CD4-positive, alpha-beta T cell treated with Interleukin-4 for 4 hours (primary cell): ENCODE measurements around the gene UCN.
"Not testable (repeated sequence)": the region's sequence is repeated elsewhere in the genome, so short reads cannot be mapped to it uniquely, and the experiment has no call there.

Experiments used
- DNase-seq: peaks from one replicate; pipeline ENCODE4 v3.0.0-alpha.2; 2020

UCN gene

GRCh38 chr2:27313882-27314645 lies 5.8 kb upstream of the UCN start:
- DNase-seq: no peak

DNA sequence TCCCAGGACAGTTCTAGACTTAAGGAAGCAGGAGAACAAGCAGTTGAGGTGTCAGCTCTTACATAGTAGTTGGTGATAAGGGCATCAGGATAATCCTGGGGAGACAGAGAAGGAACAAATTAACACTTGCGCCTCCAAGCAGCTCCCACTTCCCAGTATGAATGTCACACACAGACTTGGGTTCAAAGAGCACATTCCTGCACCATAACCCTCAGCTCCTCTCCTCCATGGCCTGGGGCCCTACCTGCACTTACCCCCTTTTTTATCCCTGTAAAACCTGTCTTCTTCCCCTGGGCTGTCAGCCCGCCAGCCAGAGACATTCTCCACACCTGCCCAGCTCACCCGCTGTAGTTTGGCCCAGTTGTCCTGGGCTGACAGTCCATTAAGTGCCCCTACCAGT lies 3.9 kb upstream of the UCN start:
- DNase-seq: no peak

- no peak for DNase-seq
Measured at GRCh38 chr2:27309651-27310050, 1.4 kb upstream of the UCN start.

GRCh38 chr2:27307545-27308358 lies 493 bp downstream of the UCN start:
- DNase-seq: no peak

DNA sequence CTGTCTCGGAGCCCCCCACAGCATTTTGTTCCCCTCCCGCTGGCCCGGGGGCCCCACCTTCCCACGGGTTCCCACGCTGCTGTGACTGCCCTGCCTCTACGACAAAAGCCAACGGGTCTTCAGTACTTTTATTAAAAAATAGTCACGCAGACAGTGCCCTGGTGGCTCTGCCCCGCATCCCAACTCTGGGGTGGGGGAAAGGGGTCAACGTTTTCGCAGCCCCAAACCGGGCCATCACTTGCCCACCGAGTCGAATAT lies 1.0 kb downstream of the UCN start:
- no peak for DNase-seq

DNA sequence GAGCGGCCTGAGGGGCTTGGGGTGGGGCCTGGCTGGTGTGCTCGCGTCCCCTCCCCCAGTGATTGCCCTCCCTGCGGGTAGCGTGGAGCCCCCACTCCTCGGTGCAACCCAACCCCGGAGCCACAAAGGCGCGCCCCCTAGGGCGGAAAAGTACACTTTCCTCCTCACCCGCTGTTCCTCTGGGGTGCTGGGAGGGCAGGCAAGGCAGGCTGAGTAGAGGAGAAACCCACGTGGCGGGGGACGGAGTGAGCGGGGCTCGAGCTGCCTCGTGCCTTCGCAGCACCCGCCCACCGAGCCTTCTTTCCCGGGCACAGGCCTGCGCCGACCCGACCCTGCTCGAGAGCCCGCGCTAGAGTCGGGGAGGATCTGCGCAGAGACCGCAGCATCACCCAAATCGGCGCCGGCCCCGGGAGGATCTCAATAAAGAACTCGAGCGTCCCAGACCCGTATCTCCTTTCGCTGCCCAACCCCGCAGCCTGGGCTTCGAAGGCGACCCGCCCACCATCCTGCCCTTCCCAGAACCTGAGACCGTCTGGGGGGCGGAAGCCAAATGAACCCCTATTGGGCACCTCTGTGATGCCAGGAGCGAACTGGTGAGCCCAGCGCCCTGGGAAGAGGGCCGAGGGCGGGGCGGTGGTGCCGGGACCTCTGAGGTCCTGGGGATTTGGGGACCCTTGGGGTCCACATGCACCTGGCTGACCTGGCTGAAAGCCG lies 1.5 kb downstream of the UCN start:
- peak; percentile 4 for DNase-seq

GRCh38 chr2:27306136-27306535 lies 2.1 kb downstream of the UCN start:
- no peak for DNase-seq

DNA sequence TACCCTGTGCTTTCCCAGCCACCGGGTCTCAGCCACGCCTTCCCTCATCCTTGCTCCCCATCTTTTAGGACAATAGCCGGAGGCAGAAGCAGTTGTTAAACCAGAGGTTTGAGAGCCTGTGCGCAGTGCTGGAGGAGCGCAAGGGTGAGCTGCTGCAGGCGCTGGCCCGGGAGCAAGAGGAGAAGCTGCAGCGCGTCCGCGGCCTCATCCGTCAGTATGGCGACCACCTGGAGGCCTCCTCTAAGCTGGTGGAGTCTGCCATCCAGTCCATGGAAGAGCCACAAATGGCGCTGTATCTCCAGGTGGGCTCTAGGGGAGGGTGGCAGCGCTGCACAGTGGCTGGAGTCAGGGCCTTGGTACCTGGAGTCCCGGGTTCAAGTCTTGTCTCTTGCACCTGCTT lies 2.7 kb downstream of the UCN start:
- DNase-seq: no peak

DNA sequence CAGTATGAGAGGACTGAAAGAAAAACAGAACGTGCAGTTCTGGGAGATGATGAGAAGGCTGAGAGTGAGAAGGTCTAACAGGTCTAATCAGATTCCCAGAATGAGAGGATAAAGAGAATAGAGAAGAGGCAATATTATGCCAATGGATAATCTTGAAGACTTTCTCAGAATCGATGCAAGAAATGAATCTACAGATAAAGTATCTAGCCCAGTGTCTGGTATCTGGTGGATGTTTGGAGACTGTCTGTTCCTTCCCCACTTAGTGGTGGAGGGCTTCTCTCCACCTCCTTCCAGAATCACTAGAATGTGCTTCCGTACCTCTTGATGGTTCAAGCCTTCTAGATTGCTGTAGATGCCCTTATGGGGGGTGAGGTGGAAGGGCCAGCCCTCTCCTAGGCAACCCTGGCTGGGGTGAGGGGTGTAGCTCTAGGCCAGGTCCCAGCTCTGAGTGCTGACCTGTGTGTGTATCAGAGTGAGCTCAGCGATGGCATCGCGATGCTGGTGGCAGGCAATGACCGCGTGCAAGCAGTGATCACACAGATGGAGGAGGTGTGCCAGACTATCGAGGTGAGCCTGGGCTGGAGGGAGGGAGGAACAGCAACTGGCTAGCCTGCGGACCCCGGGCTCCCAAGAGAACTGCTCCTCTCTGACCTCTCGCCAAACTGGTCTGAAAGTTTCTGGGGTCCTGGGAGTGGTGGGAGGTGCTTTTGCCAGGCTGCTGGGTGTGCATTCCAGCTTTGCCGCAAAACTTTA lies 3.6 kb downstream of the UCN start:
- DNase-seq: no peak

DNA sequence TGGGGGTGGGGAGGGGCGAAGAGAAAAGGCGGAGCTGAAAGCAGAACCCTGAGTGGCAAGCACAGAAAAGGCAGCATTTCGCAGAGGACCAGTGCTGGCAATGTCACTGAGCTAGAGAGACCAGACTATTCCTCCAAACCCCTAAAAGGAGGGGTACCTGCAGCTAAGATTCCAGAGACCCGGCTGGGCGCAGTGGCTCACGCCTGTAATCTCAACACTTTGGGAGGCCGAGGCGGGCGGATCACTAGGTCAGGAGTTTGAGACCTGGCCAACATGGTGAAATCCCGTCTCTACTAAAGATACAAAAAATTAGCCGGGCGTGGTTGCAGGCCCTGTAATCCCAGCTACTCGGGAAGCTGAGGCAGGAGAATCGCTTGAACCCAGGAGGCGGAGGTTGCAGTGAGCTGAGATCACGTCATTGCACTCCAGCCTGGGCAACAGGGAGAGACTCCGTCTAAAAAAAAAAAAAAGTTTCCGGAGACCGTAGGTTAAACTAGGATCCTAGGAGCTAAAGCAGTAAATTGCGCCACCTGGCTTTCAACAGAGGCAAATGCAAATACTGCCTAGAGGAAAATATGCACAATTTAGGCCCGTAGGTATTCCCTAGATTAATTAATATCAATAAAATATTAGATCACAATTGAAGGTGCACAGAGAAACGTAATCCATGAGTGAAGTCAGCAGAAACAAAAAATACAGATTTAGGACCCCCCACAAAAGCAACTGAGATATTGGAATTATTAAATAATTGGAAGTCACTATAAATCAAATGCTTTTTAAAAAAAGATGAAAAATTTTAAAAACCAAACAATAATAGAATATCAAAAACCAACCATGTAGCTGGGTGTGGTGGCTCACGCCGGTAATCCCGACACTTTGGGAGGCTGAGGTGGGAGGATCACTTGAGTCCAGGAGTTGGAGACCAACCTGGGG lies 4.9 kb downstream of the UCN start:
- DNase-seq: peak; percentile 59

DNA sequence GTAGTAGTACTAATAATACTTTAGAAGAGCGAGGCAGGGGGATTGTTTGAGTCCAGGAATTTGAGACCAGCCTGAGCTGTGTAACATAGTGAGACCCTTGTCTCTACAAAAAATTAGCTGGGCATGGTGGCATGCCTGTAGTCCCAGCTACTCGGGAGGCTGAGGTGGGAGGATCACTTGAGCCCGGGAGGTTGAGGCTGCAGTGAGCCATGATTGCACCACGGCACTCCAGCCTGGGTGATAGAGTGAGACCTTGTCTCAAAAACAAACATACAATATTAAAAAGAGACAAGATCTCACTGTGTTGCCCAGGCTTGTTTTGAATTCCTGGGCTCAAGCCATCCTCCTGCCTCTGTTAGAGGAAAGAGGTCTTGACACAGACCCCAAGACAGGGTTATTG lies 7.6 kb downstream of the UCN start:
- not testable (repeated sequence) for DNase-seq

DNA sequence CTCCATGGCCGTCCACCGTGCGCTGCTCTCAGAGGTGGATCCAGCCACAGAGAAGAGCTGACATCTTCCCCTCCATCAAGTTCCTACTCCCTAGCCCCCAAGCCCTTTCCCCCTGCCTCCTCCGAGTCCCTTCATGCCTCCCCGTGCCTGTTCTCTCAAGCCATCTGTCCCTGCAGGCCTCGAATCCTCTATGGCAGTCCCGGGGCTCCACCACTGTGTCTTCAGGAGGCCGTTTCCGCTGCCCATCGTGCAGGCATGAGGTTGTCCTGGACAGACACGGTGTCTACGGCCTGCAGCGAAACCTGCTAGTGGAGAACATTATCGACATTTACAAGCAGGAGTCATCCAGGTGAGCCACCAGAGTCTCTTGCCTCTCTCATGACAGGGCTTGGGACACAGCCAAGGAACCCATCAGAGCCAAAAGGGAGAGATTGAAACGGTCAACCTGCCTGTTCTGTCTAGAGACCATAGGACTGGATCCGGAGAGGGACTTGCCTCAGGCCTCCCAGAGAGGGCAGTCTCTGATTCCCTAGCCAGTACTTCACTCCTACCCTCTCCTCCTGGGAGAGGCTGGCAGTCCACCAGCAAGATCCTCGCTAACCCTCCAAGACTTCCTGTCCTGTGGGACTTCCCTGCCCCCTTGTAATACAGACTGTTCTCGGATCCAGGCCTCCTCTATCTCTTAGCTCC lies 9.7 kb downstream of the UCN start:
- DNase-seq: no peak

GRCh38 chr2:27297195-27297594 lies 11.1 kb downstream of the UCN start:
- no peak for DNase-seq

- no peak for DNase-seq
Measured at GRCh38 chr2:27296481-27296880, 11.8 kb downstream of the UCN start.

- no peak for DNase-seq
Measured at GRCh38 chr2:27294928-27295327, 13.3 kb downstream of the UCN start.

GRCh38 chr2:27291865-27292264 lies 16.4 kb downstream of the UCN start:
- DNase-seq: no peak

- DNase-seq: no peak
Measured at GRCh38 chr2:27290549-27290948, 17.7 kb downstream of the UCN start.

DNA sequence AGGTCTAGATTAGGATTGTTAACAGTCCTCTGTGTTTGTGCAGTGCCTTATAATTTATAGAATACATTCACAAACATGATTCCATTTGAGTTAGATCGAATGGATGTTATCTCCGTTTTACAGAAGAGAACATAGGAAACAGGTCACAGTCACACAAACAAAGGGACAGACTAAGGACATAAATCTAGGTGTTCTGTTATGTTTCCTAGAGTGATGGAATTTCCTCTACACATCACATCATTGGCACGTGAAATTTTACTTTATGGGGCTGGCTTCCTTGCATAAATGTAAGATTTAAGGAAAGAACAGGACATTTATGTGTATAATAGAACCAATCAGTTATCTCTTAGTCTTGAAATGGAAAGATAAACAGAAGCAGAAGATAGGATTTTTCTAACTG lies 19.6 kb downstream of the UCN start:
- no peak for DNase-seq

GRCh38 chr2:27285481-27285880 lies 22.8 kb downstream of the UCN start:
- no peak for DNase-seq

DNA sequence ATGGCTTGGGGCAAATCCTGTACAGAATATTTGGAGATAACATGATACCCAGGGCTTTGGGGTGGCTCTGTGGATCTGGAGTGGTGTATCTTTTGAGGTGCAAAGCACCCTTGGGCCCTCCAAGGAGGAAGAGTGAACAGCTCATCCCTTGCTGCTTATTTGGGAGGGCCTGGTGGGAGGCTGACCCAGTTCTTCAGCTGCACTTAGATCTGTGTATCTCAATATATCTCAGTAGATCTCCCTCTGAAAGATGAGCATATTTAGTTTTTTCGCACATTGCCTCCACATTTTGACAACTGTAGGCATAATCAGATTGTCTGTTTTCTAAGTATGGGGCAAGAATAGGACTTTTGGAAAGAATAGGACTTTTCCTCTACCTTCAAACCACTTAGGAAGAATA lies 23.2 kb downstream of the UCN start:
- no peak for DNase-seq

DNA sequence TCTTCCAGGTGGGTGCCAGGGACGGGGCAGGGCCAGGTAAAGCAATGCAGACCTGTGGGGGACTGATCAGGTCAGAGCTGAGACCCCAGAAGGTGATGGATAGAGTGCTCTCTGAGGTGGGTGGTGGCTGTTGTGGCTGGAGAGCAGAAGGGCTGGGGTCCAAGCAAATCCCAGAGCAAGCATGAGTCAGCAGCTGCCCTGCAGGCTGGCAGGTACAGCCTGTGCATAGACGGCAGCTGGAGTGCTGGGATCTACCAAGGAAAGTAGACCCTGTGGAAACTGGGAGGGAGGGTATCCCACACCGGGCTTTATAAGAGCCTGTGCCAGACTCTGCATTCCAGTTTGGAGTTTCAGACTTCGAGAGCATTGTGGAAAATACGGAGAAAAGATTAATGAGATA lies 25.4 kb downstream of the UCN start:
- no peak for DNase-seq
